ENCODE data around the gene FAM227B.

The FAM227B gene

GRCh38 chr15:49649987-49650386 lies 29.4 kb upstream of the FAM227B start:
- Histone ChIP-seq H3K9me2 (replicated peaks; ENCODE audit: low read depth, low read length) (no peaks in the 10 kb centered on the region), H3K36me3 (ENCODE audit: insufficient read depth, low read length) (no peaks in the 10 kb centered on the region; the same call in 1 of the 2 replicates), H3K9ac (ENCODE audit: low read depth, low read length, poor library complexity, severe bottlenecking) (no peak overlapping the region), H3K4me2 (ENCODE audit: low read depth, low read length, poor library complexity, severe bottlenecking) (no peak overlapping the region), H3K4me1 (ENCODE audit: insufficient read depth, low read length, poor library complexity, severe bottlenecking) (no peaks in the 10 kb centered on the region), H3F3A (ENCODE audit: low read depth) (no peaks in the 10 kb centered on the region), H3K9me3 (ENCODE audit: insufficient read depth, low read depth, low read length) (peaks cover 11% of the 10 kb centered on the region; the same call in 1 of the 2 replicates), H3K79me2 (ENCODE audit: insufficient read depth, low read length) (no peaks in the 10 kb centered on the region), H3K4me3 (ENCODE audit: low read length, poor library complexity, severe bottlenecking) (no peak overlapping the region), H2AFZ (ENCODE audit: low read length) (no peak overlapping the region), H3K27me3 (ENCODE audit: insufficient read depth, low read length, poor library complexity, severe bottlenecking) (no peaks in the 10 kb centered on the region), H4K20me1 (ENCODE audit: insufficient read depth, low read length, poor library complexity, severe bottlenecking) (no peaks in the 10 kb centered on the region)
- TF ChIP-seq EZH2phosphoT487 (IDR thresholded peaks at IDR 0.05; ENCODE audit: borderline replicate concordance) (no peak), CTCF (conservative IDR thresholded peaks at IDR 0.05; ENCODE audit: low read length) (no peak)

- no peak for TF ChIP-seq EZH2phosphoT487 (IDR thresholded peaks at IDR 0.05; ENCODE audit: borderline replicate concordance)
- TF ChIP-seq CTCF (conservative IDR thresholded peaks at IDR 0.05; ENCODE audit: low read length), result no peak
- Histone ChIP-seq H3K4me2 (ENCODE audit: low read depth, low read length, poor library complexity, severe bottlenecking) (no peak overlapping the region), H3K4me3 (ENCODE audit: low read length, poor library complexity, severe bottlenecking) (no peak overlapping the region), H3K79me2 (ENCODE audit: insufficient read depth, low read length) (no peaks in the 10 kb centered on the region), H3K9ac (ENCODE audit: low read depth, low read length, poor library complexity, severe bottlenecking) (no peak overlapping the region), H3K9me3 (ENCODE audit: insufficient read depth, low read depth, low read length) (no peaks in the 10 kb centered on the region), H2AFZ (ENCODE audit: low read length) (no peak overlapping the region), H3F3A (ENCODE audit: low read depth) (no peaks in the 10 kb centered on the region), H4K20me1 (ENCODE audit: insufficient read depth, low read length, poor library complexity, severe bottlenecking) (no peaks in the 10 kb centered on the region), H3K4me1 (ENCODE audit: insufficient read depth, low read length, poor library complexity, severe bottlenecking) (no peaks in the 10 kb centered on the region), H3K27me3 (ENCODE audit: insufficient read depth, low read length, poor library complexity, severe bottlenecking) (no peaks in the 10 kb centered on the region), H3K36me3 (ENCODE audit: insufficient read depth, low read length) (no peaks in the 10 kb centered on the region; the same call in 1 of the 2 replicates), H3K9me2 (replicated peaks; ENCODE audit: low read depth, low read length) (no peaks in the 10 kb centered on the region)
Observed at GRCh38 chr15:49646891-49647290, 26.3 kb upstream of the FAM227B start.

- H3K9me2 ChIP-seq (replicated peaks; ENCODE audit: low read depth, low read length), result no peaks in the 10 kb centered on the region
- no peaks in the 10 kb centered on the region for H4K20me1 ChIP-seq (ENCODE audit: insufficient read depth, low read length, poor library complexity, severe bottlenecking)
- no peaks in the 10 kb centered on the region for H3K79me2 ChIP-seq (ENCODE audit: insufficient read depth, low read length)
- H3K27me3 ChIP-seq (ENCODE audit: insufficient read depth, low read length, poor library complexity, severe bottlenecking), result no peaks in the 10 kb centered on the region
- no peaks in the 10 kb centered on the region for H3K4me1 ChIP-seq (ENCODE audit: insufficient read depth, low read length, poor library complexity, severe bottlenecking)
- H2AFZ ChIP-seq (ENCODE audit: low read length), result no peak overlapping the region
- H3F3A ChIP-seq (ENCODE audit: low read depth), result no peaks in the 10 kb centered on the region
- H3K9ac ChIP-seq (ENCODE audit: low read depth, low read length, poor library complexity, severe bottlenecking), result no peak overlapping the region
- TF ChIP-seq CTCF (conservative IDR thresholded peaks at IDR 0.05; ENCODE audit: low read length) (no peak), EZH2phosphoT487 (IDR thresholded peaks at IDR 0.05; ENCODE audit: borderline replicate concordance) (no peak)
- no peak overlapping the region for H3K4me2 ChIP-seq (ENCODE audit: low read depth, low read length, poor library complexity, severe bottlenecking)
- no peaks in the 10 kb centered on the region; the same call in 1 of the 2 replicates for H3K36me3 ChIP-seq (ENCODE audit: insufficient read depth, low read length)
- H3K4me3 ChIP-seq (ENCODE audit: low read length, poor library complexity, severe bottlenecking), result no peak overlapping the region
- H3K9me3 ChIP-seq (ENCODE audit: insufficient read depth, low read depth, low read length), result no peaks in the 10 kb centered on the region
Observed at GRCh38 chr15:49645941-49646340, 25.3 kb upstream of the FAM227B start.

Measured in Loucy (cell line).